Measurements from ENCODE around the gene RNF144B. TPM values are rescaled to one million over a fixed set of nuclear protein-coding genes. Genes with fewer than 3 reads are reported as not detected.

The RNF144B gene
- total and polyA plus RNA-seq, 2 of the 13 experiments (the other 11 are each of a cell fraction or from before 2014, with no cell fraction given): 1.8 to 4.3 TPM

DNA sequence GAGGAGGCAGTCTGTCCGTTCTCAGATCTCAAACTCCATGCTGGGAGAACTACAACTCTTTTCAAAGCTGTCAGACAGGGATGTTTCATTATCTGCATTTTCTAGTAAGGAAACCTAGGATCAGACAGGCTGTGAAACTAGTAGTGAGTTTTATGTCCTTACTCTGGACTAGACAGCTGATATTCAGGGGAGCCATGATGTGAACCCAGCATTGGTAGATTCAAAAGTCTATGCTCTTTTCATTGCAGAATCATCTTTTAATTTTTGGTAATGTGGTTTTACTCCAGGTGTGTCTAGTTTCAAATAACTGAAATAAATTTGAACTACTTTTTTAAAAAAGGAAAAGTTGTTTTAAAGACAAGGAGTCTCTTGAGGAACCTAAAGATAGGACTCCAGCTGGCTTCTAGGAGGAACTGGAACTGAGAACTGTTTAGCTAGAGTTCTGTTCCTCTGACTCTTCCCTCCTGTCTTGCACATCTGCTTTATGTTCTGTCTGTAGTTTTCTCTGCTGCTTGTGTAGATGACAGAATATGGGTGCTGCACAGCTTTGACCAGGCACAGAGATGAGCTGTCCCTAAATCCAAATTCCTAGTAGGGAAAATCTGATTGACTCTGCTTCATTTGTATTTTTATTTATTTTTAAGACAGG, 27.8 kb upstream of the RNF144B start (continued):
- TF ChIP-seq, protein P1, sequence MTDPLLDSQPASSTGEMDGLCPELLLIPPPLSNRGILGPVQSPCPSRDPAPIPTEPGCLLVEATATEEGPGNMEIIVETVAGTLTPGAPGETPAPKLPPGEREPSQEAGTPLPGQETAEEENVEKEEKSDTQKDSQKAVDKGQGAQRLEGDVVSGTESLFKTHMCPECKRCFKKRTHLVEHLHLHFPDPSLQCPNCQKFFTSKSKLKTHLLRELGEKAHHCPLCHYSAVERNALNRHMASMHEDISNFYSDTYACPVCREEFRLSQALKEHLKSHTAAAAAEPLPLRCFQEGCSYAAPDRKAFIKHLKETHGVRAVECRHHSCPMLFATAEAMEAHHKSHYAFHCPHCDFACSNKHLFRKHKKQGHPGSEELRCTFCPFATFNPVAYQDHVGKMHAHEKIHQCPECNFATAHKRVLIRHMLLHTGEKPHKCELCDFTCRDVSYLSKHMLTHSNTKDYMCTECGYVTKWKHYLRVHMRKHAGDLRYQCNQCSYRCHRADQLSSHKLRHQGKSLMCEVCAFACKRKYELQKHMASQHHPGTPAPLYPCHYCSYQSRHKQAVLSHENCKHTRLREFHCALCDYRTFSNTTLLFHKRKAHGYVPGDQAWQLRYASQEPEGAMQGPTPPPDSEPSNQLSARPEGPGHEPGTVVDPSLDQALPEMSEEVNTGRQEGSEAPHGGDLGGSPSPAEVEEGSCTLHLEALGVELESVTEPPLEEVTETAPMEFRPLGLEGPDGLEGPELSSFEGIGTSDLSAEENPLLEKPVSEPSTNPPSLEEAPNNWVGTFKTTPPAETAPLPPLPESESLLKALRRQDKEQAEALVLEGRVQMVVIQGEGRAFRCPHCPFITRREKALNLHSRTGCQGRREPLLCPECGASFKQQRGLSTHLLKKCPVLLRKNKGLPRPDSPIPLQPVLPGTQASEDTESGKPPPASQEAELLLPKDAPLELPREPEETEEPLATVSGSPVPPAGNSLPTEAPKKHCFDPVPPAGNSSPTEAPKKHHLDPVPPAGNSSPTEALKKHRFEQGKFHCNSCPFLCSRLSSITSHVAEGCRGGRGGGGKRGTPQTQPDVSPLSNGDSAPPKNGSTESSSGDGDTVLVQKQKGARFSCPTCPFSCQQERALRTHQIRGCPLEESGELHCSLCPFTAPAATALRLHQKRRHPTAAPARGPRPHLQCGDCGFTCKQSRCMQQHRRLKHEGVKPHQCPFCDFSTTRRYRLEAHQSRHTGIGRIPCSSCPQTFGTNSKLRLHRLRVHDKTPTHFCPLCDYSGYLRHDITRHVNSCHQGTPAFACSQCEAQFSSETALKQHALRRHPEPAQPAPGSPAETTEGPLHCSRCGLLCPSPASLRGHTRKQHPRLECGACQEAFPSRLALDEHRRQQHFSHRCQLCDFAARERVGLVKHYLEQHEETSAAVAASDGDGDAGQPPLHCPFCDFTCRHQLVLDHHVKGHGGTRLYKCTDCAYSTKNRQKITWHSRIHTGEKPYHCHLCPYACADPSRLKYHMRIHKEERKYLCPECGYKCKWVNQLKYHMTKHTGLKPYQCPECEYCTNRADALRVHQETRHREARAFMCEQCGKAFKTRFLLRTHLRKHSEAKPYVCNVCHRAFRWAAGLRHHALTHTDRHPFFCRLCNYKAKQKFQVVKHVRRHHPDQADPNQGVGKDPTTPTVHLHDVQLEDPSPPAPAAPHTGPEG (CRISPR knock-in tag; IDR thresholded peaks at IDR 0.05): no peak

- Histone ChIP-seq H3K27me3 (ENCODE audit: control insufficient read depth in 1 of 2, insufficient read depth in 2 of 2, low read length in 2 of 2) (peaks cover 1 to 4% of the 10 kb centered on the region in 2 experiments; a peak in 1 of 5 replicates), H3K9me3 (ENCODE audit: low read length) (no peaks in the 10 kb centered on the region), H3K4me2 (ENCODE audit: low read depth, low read length) (no peak overlapping the region), H3K27ac (ENCODE audit: extremely low read length, insufficient read depth, low read length) (no peak overlapping the region), H3K4me3 (replicated peaks in 1 of 3; ENCODE audit: insufficient read depth in 1 of 3, low read depth in 2 of 3, low read length in 3 of 3) (no peak overlapping the region), H3K9ac (ENCODE audit: insufficient read depth, low read depth, low read length) (no peak overlapping the region), H2AFZ (ENCODE audit: low read length) (no peak overlapping the region), H3K79me2 (ENCODE audit: insufficient read depth, low read length) (no peaks in the 10 kb centered on the region), H3K4me1 (ENCODE audit: insufficient read depth, low read length) (no peaks in the 10 kb centered on the region), H4K20me1 (ENCODE audit: insufficient read depth, low read length) (no peaks in the 10 kb centered on the region), H3K36me3 (replicated peaks in 1 of 2; ENCODE audit: control insufficient read depth in 1 of 2, insufficient read depth in 2 of 2, low read length in 2 of 2) (no peaks in the 10 kb centered on the region)
- POLR2A ChIA-PET: no interaction called here
- CTCF ChIA-PET (ENCODE audit: low intra/inter-chr PET ratio, low total read pairs): no interaction called here
- ATAC-seq (no peak), DNase-seq (ENCODE audit: low spot score) (no peak), FAIRE-seq (no peak)
- in situ Hi-C loops (cut with HindIII; ENCODE audit: extremely low pct_ligation_motif_present, low pct_unique_long_range_greater_than_20kb): no loop called here
- BruUV-seq (replicated peaks): no TSS peak
- intact Hi-C loops (cut with micrococcal nuclease; ENCODE audit: unreplicated experiment): no loop called here
- WGBS (ENCODE audit: low lambda C conversion rate): 25% methylated on average over 1 of the region's 1 CpG
- TF ChIP-seq ZNF274 (CRISPR knock-in tag; IDR thresholded peaks at IDR 0.05): no peak
- TF ChIP-seq ISX (CRISPR knock-in tag; conservative IDR thresholded peaks at IDR 0.05): no peak
- TF ChIP-seq, protein P2, sequence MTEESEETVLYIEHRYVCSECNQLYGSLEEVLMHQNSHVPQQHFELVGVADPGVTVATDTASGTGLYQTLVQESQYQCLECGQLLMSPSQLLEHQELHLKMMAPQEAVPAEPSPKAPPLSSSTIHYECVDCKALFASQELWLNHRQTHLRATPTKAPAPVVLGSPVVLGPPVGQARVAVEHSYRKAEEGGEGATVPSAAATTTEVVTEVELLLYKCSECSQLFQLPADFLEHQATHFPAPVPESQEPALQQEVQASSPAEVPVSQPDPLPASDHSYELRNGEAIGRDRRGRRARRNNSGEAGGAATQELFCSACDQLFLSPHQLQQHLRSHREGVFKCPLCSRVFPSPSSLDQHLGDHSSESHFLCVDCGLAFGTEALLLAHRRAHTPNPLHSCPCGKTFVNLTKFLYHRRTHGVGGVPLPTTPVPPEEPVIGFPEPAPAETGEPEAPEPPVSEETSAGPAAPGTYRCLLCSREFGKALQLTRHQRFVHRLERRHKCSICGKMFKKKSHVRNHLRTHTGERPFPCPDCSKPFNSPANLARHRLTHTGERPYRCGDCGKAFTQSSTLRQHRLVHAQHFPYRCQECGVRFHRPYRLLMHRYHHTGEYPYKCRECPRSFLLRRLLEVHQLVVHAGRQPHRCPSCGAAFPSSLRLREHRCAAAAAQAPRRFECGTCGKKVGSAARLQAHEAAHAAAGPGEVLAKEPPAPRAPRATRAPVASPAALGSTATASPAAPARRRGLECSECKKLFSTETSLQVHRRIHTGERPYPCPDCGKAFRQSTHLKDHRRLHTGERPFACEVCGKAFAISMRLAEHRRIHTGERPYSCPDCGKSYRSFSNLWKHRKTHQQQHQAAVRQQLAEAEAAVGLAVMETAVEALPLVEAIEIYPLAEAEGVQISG (CRISPR knock-in tag; IDR thresholded peaks at IDR 0.05): no peak
- no peak for TF ChIP-seq REST (IDR thresholded peaks at IDR 0.05; ENCODE audit: borderline replicate concordance in 1 of 2, low read depth in 1 of 2, low read length in 2 of 2)
- no peak for TF ChIP-seq NCOA2 (CRISPR knock-in tag; IDR thresholded peaks at IDR 0.05)
- TF ChIP-seq, protein P3, sequence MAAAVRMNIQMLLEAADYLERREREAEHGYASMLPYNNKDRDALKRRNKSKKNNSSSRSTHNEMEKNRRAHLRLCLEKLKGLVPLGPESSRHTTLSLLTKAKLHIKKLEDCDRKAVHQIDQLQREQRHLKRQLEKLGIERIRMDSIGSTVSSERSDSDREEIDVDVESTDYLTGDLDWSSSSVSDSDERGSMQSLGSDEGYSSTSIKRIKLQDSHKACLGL (CRISPR knock-in tag; IDR thresholded peaks at IDR 0.05): no peak
Observed at GRCh38 chr6:18360188-18360587, 27.0 kb upstream of the RNF144B start.
